MCF 10A (cell line): Measurements from ENCODE around the gene FAAH2. TPM values are rescaled to one million over a fixed set of nuclear protein-coding genes. Genes with fewer than 3 reads are reported as not detected.

Source experiments
- Bru-seq: library from RNA; stranded (reverse); fragments of 400-500 nt; gene quantifications from one replicate; lab custom pipeline; 2021; lab: Mats Ljungman, UMichigan
- BruChase-seq, 2 experiments: library from RNA; stranded (reverse); fragments of 400-500 nt; gene quantifications; one replicate each; lab custom pipeline; 2021; lab: Mats Ljungman, UMichigan
- BruUV-seq: library from RNA; stranded (reverse); fragments of 400-500 nt; replicated peaks from 2 replicates; lab custom pipeline; 2021; lab: Mats Ljungman, UMichigan
- CTCF ChIA-PET: fragments of 300-600 bp; sonication (Branson Sonifier 250); formaldehyde crosslinking; extraction: SDS; loops from one replicate; lab custom pipeline; 2021; ENCODE audit warnings: antibody characterized with exemption, inconsistent platforms; lab: Yijun Ruan, JAX
- POLR2A ChIA-PET: fragments of 300-600, 350-650 bp; sonication (Branson Sonifier 250); formaldehyde crosslinking; extraction: SDS; loops from one replicate; lab custom pipeline; 2020; ENCODE audit warnings: antibody characterized with exemption, inconsistent platforms; lab: Yijun Ruan, JAX
- DNase-seq: peaks from one replicate; pipeline ENCODE4 v3.0.0-alpha.2; 2018; ENCODE audit not compliant: unreplicated experiment
- H3K27ac Mint-ChIP-seq: one replicate; pipeline ENCODE4 v1.8.0; 2022; ENCODE audit warnings: mild to moderate bottlenecking, low read depth, mixed read lengths; ENCODE audit not compliant: unreplicated experiment
- H3K27me3 Mint-ChIP-seq: one replicate; pipeline ENCODE4 v1.8.0; 2022; ENCODE audit warnings: mixed read lengths; ENCODE audit not compliant: insufficient read depth, unreplicated experiment
- H3K36me3 Mint-ChIP-seq: one replicate; pipeline ENCODE4 v1.8.0; 2022; ENCODE audit warnings: mild to moderate bottlenecking, moderate library complexity, mixed read lengths; ENCODE audit not compliant: insufficient read depth, unreplicated experiment
- H3K4me1 Mint-ChIP-seq: one replicate; pipeline ENCODE4 v1.8.0; 2022; ENCODE audit warnings: mixed read lengths; ENCODE audit not compliant: insufficient read depth, unreplicated experiment
- H3K4me3 Mint-ChIP-seq: one replicate; pipeline ENCODE4 v1.8.0; 2022; ENCODE audit warnings: mild to moderate bottlenecking, moderate library complexity, mixed read lengths; ENCODE audit not compliant: unreplicated experiment
- H3K9me3 Mint-ChIP-seq: one replicate; pipeline ENCODE4 v1.8.0; 2022; ENCODE audit warnings: mixed read lengths; ENCODE audit not compliant: unreplicated experiment
- intact Hi-C: fragments of 100-400 bp; cut with micrococcal nuclease; formaldehyde crosslinking; loops from 2 replicates; pipeline ENCODE4 v1.14.1; 2022
- long read RNA-seq: library from polyadenylated mRNA; stranded (forward); transcript quantifications from one replicate; pipeline ENCODE4 v2.0.0, GENCODE V29; 2022
- total RNA-seq: library from RNA; stranded (reverse); gene quantifications from 2 replicates; pipeline ENCODE4 v1.2.3, GENCODE V29; 2022
- TF ChIP-seq, protein P1 (sequence below): fragments of 200-600 bp; IDR thresholded peaks from one replicate; pipeline ENCODE4 v1.8.0; 2022; ENCODE audit warnings: antibody characterized with exemption, mild to moderate bottlenecking; ENCODE audit not compliant: unreplicated experiment

Gene FAAH2
- total RNA-seq (1.7 and 3.1 TPM in 2 replicates), Bru-seq, nascent RNA (percentile 44 among the genes with signal in this experiment), BruChase-seq, experiment 1, labeled RNA remaining after a 6-hour chase (percentile 49 among the genes with signal in this experiment), BruChase-seq, experiment 2, labeled RNA remaining after a 2-hour chase (percentile 47 among the genes with signal in this experiment)
- long read RNA-seq, partial matches to known transcripts = 1 of 6 reads
- long read RNA-seq, other reads (novel, unspliced or antisense) = 2 of 6 reads

DNA sequence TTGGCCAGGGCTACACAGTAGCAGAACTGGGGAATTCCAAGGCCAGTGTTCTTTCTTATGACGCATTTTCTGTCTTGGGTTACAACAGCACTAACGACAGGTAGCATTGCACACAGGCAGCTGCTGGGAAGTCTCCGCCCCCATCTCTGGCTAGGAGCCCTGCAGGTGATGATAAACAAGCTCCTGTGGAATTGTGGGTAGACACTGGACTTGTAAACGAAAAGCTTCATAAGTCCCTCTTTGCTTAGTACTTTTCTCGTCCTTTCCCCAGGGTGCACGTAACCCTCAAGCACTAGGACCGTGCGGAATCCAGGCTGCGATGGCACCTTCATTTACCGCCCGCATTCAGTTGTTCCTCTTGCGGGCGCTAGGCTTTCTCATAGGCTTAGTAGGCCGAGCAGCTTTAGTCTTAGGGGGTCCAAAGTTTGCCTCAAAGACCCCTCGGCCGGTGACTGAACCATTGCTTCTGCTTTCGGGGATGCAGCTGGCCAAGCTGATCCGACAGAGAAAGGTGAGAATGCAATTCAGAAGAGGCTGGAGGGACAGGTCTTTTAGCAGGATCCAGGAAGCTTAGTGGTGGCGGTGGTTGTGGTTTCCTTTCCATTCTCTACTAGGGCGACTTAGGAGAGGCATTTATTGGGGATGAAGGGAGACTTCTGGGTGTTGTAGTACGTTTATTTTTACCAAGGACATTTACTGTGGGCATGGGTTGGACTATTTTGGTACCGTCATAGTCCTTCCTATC, at the start of gene FAAH2:
FAAH2 (plus strand) TSS at position 200 of the 745 bp plus-strand sequence; CDS start at position 320, 120 bp downstream.
- peak within 1 kb of the TSS; percentile 89 for H3K4me3 Mint-ChIP-seq
- ChIA-PET POLR2A (interaction anchor here (0.9 to 1.6 kb wide), 5 partner anchors 34 to 541 kb away, joined by 3 to 5 read pairs (median 3); partner anchors contain the start of gene SPIN3), CTCF (interaction anchor here (0.5 to 1.0 kb wide), 4 partner anchors 26 to 229 kb away, joined by 3 to 5 read pairs (median 4); no protein-coding TSS in a partner anchor)
- peaks cover 16% of the 10 kb centered on the region for H3K4me1 Mint-ChIP-seq
- DNase-seq = peak; percentile 89
- peaks cover 47% of the 10 kb centered on the region for H3K27me3 Mint-ChIP-seq
- H3K36me3 Mint-ChIP-seq = no peaks in the 10 kb centered on the region
- TF ChIP-seq, protein P1, sequence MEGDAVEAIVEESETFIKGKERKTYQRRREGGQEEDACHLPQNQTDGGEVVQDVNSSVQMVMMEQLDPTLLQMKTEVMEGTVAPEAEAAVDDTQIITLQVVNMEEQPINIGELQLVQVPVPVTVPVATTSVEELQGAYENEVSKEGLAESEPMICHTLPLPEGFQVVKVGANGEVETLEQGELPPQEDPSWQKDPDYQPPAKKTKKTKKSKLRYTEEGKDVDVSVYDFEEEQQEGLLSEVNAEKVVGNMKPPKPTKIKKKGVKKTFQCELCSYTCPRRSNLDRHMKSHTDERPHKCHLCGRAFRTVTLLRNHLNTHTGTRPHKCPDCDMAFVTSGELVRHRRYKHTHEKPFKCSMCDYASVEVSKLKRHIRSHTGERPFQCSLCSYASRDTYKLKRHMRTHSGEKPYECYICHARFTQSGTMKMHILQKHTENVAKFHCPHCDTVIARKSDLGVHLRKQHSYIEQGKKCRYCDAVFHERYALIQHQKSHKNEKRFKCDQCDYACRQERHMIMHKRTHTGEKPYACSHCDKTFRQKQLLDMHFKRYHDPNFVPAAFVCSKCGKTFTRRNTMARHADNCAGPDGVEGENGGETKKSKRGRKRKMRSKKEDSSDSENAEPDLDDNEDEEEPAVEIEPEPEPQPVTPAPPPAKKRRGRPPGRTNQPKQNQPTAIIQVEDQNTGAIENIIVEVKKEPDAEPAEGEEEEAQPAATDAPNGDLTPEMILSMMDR = no peak
- intact Hi-C loops = loop anchor here (10.0 kb wide), 1 partner anchor 308 kb away; the partner anchor contains the start of gene ZXDB
- H3K9me3 Mint-ChIP-seq = peaks cover 7% of the 10 kb centered on the region
- TSS peak; percentile 63 for BruUV-seq
- H3K27ac Mint-ChIP-seq = peak within 1 kb of the TSS; percentile 89

GRCh38 chrX:57241967-57242366, 44.5 kb upstream of the FAAH2 start:
- intact Hi-C loops = no loop called here
- no peak for DNase-seq
- Mint-ChIP-seq H3K9me3 (peaks cover 8% of the 10 kb centered on the region), H3K27me3 (peaks cover 41% of the 10 kb centered on the region), H3K36me3 (no peaks in the 10 kb centered on the region), H3K4me1 (no peaks in the 10 kb centered on the region), H3K4me3 (no peak overlapping the region), H3K27ac (no peak overlapping the region)
- no TSS peak for BruUV-seq
- CTCF ChIA-PET = interaction anchor here (0.6 kb wide), 1 partner anchor 14 kb away, joined by 4 read pairs; no protein-coding TSS in a partner anchor
- POLR2A ChIA-PET = no interaction called here
- TF ChIP-seq, protein P1 = no peak

GRCh38 chrX:57251965-57252364, 34.5 kb upstream of the FAAH2 start:
- H3K9me3 Mint-ChIP-seq = peaks cover 7% of the 10 kb centered on the region
- TF ChIP-seq, protein P1 = no peak

DNA sequence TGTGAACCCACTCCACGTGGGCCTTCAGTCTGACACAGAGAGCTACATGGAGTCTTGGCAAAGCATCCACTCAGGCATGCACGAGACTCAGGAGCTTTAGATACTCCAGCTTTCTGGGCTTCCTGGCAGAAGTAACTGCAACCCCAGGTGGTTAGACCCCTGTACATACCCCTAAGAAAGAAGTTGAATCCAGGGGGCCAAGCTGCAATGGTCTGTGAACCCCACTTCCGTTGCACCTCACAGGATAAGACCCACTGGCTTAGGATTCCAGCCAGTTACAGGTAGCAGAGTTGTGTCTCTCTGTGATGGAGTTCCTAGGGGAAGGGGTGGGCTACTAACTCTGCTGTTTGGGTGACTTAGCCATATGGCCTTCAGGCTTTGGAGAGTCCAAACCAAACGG, 21.4 kb upstream of the FAAH2 start:
- no peak overlapping the region for H3K27ac Mint-ChIP-seq
- POLR2A ChIA-PET = no interaction called here
- no TSS peak for BruUV-seq
- CTCF ChIA-PET = interaction anchor here (0.7 kb wide), 1 partner anchor 19 kb away, joined by 4 read pairs; no protein-coding TSS in a partner anchor
- H3K4me3 Mint-ChIP-seq = no peak overlapping the region
- peaks cover 16% of the 10 kb centered on the region for H3K9me3 Mint-ChIP-seq
- intact Hi-C loops = no loop called here
- TF ChIP-seq, protein P1 = no peak
- H3K36me3 Mint-ChIP-seq = no peaks in the 10 kb centered on the region
- DNase-seq = no peak
- no peaks in the 10 kb centered on the region for H3K4me1 Mint-ChIP-seq
- peaks cover 11% of the 10 kb centered on the region for H3K27me3 Mint-ChIP-seq

More at GRCh38 chrX:57251965-57252364, 34.5 kb upstream of the FAAH2 start:
- H3K4me3 Mint-ChIP-seq = no peak overlapping the region
- H3K27ac Mint-ChIP-seq = no peak overlapping the region
- intact Hi-C loops = no loop called here
- H3K27me3 Mint-ChIP-seq = peaks cover 25% of the 10 kb centered on the region
- no peaks in the 10 kb centered on the region for H3K36me3 Mint-ChIP-seq
- H3K4me1 Mint-ChIP-seq = no peaks in the 10 kb centered on the region
- BruUV-seq = no TSS peak
- ChIA-PET POLR2A (interaction anchor here (0.7 kb wide), 1 partner anchor 15 kb away, joined by 3 read pairs; no protein-coding TSS in a partner anchor), CTCF (no interaction called here)
- DNase-seq = no peak
